Superior temporal gyrus (tissue), 1 donor: ENCODE measurements around the gene SCAF1.
A peak's percentile ranks its signal among the peaks of the same experiment; 100 is the strongest.

ENCODE experiments used
- DNase-seq: peaks from one replicate; pipeline ENCODE4 v3.0.0-alpha.2; 2016; ENCODE audit errors: extremely low spot score

The SCAF1 gene, protein sequence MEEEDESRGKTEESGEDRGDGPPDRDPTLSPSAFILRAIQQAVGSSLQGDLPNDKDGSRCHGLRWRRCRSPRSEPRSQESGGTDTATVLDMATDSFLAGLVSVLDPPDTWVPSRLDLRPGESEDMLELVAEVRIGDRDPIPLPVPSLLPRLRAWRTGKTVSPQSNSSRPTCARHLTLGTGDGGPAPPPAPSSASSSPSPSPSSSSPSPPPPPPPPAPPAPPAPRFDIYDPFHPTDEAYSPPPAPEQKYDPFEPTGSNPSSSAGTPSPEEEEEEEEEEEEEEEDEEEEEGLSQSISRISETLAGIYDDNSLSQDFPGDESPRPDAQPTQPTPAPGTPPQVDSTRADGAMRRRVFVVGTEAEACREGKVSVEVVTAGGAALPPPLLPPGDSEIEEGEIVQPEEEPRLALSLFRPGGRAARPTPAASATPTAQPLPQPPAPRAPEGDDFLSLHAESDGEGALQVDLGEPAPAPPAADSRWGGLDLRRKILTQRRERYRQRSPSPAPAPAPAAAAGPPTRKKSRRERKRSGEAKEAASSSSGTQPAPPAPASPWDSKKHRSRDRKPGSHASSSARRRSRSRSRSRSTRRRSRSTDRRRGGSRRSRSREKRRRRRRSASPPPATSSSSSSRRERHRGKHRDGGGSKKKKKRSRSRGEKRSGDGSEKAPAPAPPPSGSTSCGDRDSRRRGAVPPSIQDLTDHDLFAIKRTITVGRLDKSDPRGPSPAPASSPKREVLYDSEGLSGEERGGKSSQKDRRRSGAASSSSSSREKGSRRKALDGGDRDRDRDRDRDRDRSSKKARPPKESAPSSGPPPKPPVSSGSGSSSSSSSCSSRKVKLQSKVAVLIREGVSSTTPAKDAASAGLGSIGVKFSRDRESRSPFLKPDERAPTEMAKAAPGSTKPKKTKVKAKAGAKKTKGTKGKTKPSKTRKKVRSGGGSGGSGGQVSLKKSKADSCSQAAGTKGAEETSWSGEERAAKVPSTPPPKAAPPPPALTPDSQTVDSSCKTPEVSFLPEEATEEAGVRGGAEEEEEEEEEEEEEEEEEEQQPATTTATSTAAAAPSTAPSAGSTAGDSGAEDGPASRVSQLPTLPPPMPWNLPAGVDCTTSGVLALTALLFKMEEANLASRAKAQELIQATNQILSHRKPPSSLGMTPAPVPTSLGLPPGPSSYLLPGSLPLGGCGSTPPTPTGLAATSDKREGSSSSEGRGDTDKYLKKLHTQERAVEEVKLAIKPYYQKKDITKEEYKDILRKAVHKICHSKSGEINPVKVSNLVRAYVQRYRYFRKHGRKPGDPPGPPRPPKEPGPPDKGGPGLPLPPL

GRCh38 chr19:49641688-49642491, at the start of gene SCAF1:
TSS of gene SCAF1 (plus strand) at chr19:49642209. CDS start at chr19:49645027, 2,818 bp downstream.
- DNase-seq = peak; percentile 99

- DNase-seq = no peak
Observed at GRCh38 chr19:49592486-49593232, 49.4 kb upstream of the SCAF1 start.

- peak; percentile 93 for DNase-seq
Observed at GRCh38 chr19:49593233-49594113, 48.5 kb upstream of the SCAF1 start.

GRCh38 chr19:49594157-49594992, 47.6 kb upstream of the SCAF1 start:
- DNase-seq = no peak

DNA sequence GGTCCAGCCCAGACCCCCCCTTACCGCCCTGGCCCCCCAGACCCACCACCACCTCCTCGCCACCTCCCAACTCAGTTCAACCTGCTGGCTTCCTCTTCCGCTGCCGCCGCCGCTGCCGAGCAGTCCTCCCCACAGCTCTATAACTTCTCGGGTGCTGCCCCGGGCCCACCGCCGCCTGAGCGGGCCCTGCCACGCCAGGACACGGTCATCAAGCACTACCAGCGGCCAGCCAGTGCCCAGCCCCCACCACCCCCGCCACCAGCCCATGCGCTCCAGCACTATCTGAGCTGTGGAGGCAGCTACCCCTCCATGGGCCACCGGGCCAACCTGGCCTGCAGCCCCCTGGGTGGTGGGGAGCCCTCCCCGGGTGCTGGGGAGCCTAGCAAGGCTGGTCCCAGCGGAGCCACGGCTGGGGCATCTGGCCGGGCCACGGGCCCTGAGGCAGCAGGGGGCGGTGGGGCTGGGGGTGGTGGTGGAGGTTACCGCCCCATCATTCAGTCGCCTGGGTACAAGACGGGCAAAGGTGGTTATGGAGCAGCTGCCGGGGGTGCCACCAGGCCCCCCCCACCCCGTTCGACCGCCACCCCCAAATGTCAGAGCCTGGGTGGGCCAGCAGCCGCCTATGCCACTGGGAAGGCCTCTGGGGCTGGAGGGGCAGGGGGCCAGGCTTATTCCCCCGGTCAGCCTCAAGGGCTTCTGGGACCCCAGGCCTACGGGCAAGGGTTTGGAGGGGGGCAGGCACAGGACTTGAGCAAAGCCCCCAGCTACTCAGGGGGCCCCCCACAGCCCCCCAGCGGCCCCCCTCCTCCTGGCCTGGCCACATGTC, 46.8 kb upstream of the SCAF1 start:
- DNase-seq = no peak

DNA sequence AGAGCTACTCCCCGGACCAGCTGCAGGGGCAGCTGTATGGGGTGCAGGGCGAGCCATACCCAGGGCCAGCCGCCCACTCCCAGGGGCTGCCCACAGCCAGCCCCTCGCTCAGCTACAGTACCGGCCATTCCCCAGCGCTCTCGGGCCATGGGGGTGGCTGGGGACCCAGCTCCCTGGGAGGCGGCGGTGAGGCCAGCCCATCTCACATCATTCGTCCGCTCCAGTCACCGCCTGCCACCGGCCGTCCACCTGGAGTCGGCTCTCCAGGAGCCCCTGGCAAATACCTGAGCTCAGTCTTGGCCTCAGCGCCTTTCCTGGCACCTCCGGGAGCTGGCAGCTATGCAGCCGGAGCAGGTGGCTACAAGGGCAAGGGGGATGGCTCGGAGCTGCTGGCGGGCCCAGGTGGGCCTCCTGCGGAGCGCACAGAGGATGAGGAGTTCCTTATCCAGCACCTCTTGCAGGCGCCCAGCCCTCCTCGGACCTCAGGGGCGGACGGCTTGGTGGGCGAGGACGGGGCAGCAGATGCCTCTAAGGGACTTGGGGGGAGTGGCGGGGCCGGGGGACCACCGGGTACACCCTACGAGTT, 46.1 kb upstream of the SCAF1 start:
- no peak for DNase-seq

DNA sequence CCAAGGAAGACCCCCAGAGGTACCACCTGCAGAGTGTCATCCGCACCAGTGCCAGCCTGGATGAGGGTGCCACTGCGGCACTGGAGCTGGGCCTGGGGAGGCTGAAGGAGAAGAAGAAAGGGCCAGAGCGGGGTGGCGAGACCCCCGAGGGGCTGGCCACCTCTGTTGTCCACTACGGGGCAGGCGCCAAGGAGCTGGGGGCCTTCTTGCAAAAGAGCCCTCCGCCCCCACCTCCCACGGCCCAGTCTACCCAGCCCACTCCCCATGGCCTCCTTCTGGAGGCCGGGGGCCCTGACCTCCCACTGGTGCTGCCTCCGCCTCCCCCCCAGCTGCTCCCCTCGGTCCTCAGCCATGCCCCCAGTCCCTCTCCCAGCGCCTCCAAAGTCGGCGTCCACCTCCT, 45.6 kb upstream of the SCAF1 start:
- DNase-seq = no peak

GRCh38 chr19:49596954-49597702, 44.9 kb upstream of the SCAF1 start:
- DNase-seq = no peak

DNA sequence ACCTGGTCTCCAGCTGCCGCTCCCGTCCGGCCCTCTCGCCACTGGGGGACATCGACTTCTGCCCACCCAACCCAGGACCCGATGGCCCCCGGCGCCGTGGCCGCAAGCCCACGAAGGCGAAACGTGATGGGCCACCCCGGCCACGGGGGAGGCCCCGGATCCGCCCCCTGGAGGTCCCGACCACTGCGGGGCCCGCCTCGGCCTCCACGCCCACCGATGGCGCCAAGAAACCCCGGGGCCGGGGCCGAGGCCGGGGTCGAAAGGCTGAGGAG, 44.4 kb upstream of the SCAF1 start:
- no peak for DNase-seq

GRCh38 chr19:49599378-49600295, 42.4 kb upstream of the SCAF1 start:
- no peak for DNase-seq

- no peak for DNase-seq
Observed at GRCh38 chr19:49601482-49602038, 40.4 kb upstream of the SCAF1 start.

DNA sequence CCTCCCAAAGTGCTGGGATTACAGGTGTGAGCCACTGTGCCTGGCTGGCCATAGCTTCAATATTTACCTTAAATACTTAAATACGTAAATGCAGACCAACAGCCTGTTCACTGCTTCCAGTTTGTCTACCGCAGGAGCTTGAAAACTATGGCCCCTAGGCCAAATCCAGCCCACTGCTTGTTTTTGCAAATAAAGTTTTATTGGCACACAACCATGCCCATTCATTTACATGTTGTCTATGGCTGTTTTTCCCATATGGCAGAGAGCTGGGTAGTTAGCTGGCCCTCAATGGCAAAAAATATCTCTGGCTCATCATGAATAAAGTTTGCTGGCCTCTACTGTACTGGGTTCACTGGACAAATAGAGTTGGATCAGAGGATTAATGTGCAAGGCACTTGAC, 39.2 kb upstream of the SCAF1 start:
- no peak for DNase-seq

DNA sequence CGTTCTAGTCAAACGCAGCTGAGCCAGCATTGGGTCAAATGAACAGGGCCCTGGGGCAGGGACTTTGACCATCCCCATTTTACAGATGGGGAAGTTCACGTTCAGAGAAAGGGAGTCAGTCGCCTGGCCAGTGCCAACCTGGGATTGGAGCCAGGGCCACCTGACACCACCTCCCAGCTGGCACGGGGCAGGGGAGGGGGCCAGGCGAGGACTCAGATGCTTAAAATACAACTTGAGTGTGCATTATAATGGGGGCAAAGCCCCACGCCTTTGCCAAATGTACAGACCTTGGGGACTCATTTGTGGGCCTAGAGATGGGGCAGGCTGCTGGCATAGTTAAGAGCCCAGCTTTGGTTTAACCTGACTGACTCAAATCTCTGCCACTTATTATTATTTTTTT, 36.4 kb upstream of the SCAF1 start:
- no peak for DNase-seq

- no peak for DNase-seq
Observed at GRCh38 chr19:49609499-49610092, 32.4 kb upstream of the SCAF1 start.

DNA sequence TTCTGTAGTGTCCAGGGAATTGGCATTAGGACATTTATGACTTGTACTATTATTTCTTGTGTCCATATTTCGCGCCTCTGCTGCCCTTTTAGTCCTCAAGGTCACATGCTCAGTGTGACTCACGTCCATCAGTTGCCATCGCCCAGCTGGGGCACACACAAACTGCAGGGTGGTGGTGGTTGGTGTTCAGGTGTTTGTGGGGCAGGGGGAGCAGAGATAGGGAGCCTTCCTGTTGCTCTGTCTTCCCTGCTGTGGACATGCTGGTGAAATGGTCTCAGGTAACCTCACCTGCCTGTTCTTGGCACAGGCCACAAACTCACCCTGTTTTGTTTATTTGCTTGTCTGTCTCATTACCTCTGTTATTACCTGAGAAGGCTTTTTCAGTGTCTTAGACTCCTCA, 28.6 kb upstream of the SCAF1 start:
- no peak for DNase-seq
